SU-DHL-6 (cell line): ENCODE results near the gene THAP3.

Source experiments
- EZH2phosphoT487 ChIP-seq: fragments of 200-600 bp; sonication (generic), shearing (Covaris generic); conservative IDR thresholded peaks from 2 replicates; pipeline ENCODE4 v1.6.1; 2018; ENCODE audit warnings: mild to moderate bottlenecking, antibody characterized with exemption, low read length, moderate library complexity, mixed read lengths
- TF ChIP-seq, protein P1 (sequence below): fragments of 200-600 bp; sonication (generic); IDR thresholded peaks from one replicate; pipeline ENCODE4 v1.5.1; 2017; ENCODE audit warnings: antibody characterized with exemption, mild to moderate bottlenecking, low read length, moderate library complexity; ENCODE audit not compliant: insufficient read depth, poor library complexity, severe bottlenecking

DNA sequence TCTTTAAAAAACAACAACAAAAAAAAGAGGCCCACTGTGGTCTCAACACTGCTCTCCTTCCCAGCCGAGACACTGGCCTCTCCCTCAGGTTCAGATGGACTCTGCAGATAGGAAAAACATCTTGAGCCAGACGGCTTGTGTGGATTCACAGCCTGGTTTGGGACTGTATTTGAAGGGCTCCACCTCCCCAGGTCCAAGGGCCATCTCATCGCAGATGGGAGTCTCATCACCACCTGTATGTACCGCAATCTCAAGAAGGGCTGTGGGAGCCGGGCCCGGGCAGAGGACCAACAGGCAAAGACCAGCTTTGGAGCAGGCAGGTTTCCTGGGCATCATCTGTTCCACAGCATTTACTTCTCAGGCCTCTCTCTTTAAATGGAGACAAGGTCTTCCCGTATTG, 34.6 kb upstream of the THAP3 start:
- no peak for TF ChIP-seq EZH2phosphoT487
- TF ChIP-seq, protein P1, sequence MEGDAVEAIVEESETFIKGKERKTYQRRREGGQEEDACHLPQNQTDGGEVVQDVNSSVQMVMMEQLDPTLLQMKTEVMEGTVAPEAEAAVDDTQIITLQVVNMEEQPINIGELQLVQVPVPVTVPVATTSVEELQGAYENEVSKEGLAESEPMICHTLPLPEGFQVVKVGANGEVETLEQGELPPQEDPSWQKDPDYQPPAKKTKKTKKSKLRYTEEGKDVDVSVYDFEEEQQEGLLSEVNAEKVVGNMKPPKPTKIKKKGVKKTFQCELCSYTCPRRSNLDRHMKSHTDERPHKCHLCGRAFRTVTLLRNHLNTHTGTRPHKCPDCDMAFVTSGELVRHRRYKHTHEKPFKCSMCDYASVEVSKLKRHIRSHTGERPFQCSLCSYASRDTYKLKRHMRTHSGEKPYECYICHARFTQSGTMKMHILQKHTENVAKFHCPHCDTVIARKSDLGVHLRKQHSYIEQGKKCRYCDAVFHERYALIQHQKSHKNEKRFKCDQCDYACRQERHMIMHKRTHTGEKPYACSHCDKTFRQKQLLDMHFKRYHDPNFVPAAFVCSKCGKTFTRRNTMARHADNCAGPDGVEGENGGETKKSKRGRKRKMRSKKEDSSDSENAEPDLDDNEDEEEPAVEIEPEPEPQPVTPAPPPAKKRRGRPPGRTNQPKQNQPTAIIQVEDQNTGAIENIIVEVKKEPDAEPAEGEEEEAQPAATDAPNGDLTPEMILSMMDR, result no peak
